DOHH2 (cell line): Measurements from ENCODE around the gene CNPY4.

Experiments used
- EZH2phosphoT487 ChIP-seq: fragments of 200-600 bp; sonication (generic); IDR thresholded peaks from 2 replicates; pipeline ENCODE4 v1.6.1; 2017; ENCODE audit warnings: borderline replicate concordance, mild to moderate bottlenecking, antibody characterized with exemption, low read length, moderate library complexity, mixed read lengths
- TF ChIP-seq, protein P1 (sequence below): fragments of 200-600 bp; sonication (generic); IDR thresholded peaks from one replicate; pipeline ENCODE4 v1.5.1; 2014; ENCODE audit warnings: antibody characterized with exemption, mild to moderate bottlenecking, low read depth, low read length; ENCODE audit not compliant: poor library complexity, severe bottlenecking

- TF ChIP-seq, protein P1, sequence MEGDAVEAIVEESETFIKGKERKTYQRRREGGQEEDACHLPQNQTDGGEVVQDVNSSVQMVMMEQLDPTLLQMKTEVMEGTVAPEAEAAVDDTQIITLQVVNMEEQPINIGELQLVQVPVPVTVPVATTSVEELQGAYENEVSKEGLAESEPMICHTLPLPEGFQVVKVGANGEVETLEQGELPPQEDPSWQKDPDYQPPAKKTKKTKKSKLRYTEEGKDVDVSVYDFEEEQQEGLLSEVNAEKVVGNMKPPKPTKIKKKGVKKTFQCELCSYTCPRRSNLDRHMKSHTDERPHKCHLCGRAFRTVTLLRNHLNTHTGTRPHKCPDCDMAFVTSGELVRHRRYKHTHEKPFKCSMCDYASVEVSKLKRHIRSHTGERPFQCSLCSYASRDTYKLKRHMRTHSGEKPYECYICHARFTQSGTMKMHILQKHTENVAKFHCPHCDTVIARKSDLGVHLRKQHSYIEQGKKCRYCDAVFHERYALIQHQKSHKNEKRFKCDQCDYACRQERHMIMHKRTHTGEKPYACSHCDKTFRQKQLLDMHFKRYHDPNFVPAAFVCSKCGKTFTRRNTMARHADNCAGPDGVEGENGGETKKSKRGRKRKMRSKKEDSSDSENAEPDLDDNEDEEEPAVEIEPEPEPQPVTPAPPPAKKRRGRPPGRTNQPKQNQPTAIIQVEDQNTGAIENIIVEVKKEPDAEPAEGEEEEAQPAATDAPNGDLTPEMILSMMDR = no peak
- no peak for TF ChIP-seq EZH2phosphoT487
Measured at GRCh38 chr7:100077205-100077604, 42.2 kb upstream of the CNPY4 start.
